ENCODE results near the gene OPHN1.

OPHN1 gene

DNA sequence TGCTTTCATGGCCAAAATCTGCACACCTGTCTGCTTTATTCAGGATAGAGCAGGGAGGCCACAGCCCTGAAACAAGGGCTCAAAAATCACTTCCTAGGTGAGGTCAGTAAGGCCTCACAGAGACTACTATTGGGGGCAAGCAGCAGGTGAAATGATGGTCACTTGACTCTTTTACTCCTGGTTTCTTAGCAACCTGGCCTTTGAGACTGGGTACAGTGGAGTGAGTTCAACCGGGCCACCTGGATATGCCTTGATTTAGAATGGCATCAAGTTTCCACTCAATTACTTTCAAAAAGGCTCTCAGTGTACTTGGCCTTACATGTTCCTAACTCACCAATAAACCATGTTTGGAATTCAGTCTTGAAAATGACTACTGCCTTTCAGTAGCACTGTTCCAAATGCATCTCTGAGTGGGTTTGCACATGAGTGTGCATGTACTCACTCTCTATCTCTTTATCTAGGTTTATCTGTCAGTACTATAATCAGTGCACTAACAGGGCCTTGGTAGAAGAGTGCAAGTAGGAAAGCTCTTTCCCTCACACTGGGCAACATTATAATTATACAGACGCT lies 388.2 kb downstream of the OPHN1 start:
- DNase-seq = peak; percentile 86

DNA sequence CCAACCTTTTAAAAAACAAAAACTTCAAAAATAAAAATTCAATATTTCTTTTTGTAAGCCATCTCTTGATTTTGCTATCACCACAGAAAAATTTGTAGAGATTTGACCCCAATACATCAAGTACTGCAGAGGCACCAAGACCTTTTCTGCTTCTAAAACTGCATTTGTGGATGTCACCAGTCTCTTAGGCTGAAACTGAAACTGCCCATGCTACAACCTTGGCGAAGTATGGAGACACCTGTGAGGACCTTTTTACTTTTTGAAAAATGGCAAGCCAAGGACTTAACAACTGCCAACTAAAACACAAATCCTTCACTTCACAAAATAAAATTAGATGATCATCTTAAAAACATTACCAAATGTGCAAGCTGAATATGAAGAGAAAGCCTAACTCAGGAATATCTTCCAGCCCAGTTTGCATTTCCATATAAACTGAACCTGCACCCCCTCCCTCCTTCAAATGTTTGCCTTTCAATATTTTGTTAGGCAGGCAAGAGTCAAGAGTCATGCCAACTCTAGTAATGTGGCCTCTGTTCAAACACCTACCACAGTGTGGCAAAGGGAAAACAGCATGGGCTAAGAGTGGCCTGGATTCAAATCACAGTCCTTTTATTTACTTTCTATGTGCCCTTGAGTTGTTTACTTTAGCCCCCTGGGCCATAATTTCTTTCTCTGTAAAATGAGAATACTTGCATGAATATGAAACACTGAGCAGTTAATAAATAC lies 389.4 kb downstream of the OPHN1 start:
- DNase-seq = no peak

DNA sequence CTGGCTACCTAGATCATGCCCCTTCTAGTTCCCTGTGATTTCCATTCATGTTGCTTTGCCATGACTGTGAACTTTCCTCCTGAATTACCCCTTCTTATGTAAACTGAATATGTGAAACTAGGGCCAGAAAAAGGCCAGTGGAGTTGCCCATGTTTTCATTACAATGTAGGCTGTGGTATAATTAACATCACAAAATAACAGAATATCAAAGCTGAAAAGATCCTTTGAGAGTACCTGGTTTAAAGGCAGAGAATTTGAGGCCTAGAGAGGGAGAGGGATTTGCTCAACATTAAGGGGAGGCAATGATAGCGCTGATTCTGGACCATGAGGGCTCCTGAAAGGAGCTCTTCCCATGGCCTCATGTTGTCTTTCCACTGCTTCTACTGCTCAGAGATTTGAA lies 392.2 kb downstream of the OPHN1 start:
- DNase-seq = no peak

DNA sequence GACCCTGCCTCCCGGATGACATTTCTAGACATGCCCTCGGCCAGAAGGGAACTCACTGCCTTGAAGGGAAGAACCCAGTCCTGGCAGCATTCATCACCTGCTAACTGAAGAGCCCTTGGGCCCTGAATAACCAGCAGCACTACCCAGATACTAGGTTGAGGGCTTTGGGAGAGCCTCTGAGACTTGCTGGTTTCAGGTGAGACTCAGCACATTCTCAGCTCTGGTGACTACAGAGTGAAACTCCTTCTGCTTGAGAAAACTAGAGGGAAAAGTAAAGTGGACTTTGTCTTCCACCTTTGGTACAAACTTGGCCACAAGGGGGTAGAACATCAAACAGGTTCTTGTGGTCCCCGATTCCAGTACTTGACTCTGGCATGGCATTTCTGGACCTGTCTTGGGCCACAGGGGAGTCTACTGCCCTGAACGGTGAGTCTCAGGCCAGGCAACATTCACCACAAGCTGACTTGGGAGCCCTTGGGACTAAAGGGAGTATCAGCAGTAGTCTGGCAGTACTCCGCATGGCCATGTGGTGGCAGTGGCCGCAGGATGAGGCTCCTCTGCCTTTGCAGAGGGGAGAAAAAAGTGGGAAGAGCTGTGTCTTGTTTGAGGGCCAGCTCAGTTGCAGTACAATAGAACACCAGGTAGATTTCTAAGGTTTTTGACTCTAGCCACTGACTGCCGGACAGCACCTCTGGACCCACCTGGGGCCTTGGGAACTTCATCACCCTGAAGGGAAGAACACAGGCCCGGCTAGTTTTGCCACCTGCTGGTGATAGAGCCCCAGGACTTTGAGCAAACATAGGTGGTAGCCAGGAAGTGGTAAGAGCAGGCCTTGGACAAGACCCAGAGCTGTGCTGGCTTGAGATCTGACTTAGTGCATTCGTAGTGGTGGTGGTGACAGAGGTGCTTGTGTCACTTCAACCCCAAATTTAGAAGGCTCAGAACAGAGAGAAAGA lies 414.8 kb downstream of the OPHN1 start:
- no peak for DNase-seq

DNA sequence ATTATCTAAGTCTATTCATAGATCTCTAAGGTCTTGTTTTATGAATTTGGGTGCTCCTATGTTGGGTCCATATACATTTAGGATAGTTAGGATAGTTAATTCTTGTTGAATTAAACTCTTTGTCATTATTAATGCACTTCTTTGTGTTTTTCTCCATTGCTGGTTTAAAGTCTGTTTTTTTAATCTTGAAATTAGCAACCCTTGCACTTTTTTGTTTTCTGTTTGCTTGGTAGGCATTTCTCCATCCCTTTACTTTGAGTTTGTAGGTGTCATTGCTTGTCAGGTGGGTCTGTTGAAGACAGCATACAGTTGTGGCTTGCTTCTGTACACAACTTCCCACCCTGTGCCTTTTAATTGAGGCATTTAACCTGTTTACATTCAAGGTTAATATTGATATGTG lies 434.8 kb downstream of the OPHN1 start:
- DNase-seq = no peak

Data from DMS79 (cell line).